GM12865 (cell line): ENCODE results near the gene TARP.
A peak's percentile ranks its signal among the peaks of the same experiment; 100 is the strongest.

Experiments
- DNase-seq: peaks from one replicate; pipeline ENCODE4 v3.0.0; 2010; ENCODE audit warnings: low read depth
- H3K4me3 ChIP-seq: 2 replicates; pipeline ENCODE4 v1.5.1; 2011; ENCODE audit warnings: mild to moderate bottlenecking, low read depth, low read length, control low read depth
- TF ChIP-seq, protein P1 (sequence below): IDR thresholded peaks from 2 replicates; pipeline ENCODE4 v1.5.1; 2011; ENCODE audit warnings: low read length, control low read depth, low read depth, inconsistent platforms; ENCODE audit not compliant: insufficient read depth; ENCODE audit errors: missing control alignments

The TARP gene

DNA sequence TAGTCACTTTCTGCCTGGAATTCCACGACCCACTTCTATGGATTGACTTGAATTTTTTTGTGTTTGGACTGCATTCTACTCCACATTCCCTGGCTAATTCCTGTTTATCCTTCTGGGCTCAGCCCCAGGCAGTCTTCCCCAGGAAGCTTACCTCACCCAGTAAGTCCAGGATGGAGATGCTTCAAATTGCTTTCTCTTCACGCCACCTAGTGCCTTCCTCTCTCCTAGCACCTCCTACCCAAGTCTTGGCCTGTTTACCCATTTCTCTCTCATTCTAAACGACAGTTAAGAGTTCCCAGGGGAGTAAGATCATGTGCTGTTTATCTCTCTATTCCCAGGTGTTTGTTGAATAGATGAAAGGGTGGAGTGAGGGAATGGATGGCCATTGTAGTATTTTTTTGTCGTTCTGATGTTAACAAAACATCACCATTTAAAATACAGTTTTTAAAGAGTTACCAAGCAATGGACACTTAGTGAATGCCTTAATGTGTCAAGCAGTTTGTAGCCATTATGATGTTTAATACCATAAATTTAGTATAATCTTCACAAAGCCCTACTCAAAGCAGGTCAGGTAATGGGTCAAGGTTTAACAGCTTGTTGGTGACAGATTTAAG, 45.5 kb upstream of the TARP start:
- DNase-seq: peak; percentile 78
- no peak overlapping the region for H3K4me3 ChIP-seq
- TF ChIP-seq, protein P1, sequence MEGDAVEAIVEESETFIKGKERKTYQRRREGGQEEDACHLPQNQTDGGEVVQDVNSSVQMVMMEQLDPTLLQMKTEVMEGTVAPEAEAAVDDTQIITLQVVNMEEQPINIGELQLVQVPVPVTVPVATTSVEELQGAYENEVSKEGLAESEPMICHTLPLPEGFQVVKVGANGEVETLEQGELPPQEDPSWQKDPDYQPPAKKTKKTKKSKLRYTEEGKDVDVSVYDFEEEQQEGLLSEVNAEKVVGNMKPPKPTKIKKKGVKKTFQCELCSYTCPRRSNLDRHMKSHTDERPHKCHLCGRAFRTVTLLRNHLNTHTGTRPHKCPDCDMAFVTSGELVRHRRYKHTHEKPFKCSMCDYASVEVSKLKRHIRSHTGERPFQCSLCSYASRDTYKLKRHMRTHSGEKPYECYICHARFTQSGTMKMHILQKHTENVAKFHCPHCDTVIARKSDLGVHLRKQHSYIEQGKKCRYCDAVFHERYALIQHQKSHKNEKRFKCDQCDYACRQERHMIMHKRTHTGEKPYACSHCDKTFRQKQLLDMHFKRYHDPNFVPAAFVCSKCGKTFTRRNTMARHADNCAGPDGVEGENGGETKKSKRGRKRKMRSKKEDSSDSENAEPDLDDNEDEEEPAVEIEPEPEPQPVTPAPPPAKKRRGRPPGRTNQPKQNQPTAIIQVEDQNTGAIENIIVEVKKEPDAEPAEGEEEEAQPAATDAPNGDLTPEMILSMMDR: peak; percentile 74

DNA sequence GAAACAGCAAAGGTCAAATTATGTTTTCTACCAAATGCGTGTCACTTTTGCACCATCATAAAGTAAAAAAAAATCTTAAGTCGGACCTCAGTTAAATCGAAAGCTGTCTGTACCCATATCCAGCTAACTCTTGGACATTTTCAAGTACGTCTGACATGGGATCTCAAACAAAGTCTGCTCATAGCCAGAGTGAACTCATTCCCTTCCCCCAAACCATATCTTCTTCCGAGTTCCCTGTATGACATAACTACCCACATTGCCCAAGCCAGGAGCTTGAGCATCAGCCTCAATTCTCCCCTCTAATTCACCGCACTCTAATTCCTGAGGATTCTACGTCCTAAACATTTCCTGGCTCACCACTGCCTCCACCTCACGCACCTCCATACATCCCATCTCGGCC, 44.8 kb upstream of the TARP start:
- no peak overlapping the region for H3K4me3 ChIP-seq

DNA sequence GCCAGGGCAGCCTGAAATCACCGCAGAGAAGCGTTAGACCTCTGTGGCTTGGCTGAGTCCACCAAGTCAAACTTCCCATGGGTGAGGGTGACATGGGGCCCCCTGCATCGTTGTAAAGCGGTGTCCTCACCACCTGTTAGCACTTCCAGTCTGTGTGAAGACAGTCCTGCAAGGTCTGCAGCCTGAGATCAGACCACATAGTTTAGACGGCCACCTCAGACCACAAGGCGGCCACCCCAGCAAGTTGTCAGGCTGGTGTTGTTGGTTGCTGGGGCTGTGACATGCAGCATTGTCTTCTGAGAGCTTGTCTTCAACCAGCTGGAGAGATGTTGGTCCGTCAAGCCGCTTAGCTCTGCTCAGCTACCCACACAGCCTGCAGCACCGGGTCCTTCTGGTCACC, 44.1 kb upstream of the TARP start:
- TF ChIP-seq, protein P1: no peak

More for the DNA sequence above, 44.8 kb upstream of the TARP start:
- TF ChIP-seq, protein P1: no peak
- no peak for DNase-seq

DNA sequence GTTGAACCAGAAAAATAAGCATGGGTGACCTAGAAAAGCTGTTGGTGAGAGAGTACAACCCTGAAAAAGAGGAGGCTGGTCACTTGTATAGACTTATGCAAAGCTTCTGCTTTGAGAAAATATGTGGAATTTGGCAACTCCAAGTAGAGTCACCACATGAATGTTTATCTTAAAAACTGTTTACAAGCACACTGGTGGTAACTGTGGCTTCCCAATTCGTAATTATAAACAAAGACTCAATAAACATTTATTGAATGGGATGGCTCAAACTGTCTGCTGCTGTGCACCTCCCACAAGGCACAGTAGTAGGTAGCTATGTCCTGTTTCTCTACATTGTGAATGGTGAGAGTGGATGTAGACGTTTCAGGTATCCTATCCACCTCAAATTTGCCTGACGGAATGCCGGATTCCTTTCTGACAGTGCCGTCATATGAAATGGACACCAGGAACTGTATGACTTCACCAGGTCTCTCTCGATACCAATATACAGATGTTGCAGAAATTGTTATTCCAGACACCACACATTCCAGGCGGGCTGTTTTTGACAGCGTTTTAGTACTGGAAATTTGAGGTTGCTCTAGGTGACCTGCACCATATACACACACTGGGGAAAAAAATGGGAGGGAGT, 43.4 kb upstream of the TARP start:
- DNase-seq: no peak
- H3K4me3 ChIP-seq: no peak overlapping the region
- TF ChIP-seq, protein P1: no peak

More for the DNA sequence above, 44.1 kb upstream of the TARP start:
- no peak overlapping the region for H3K4me3 ChIP-seq
- peak; percentile 60 for DNase-seq

DNA sequence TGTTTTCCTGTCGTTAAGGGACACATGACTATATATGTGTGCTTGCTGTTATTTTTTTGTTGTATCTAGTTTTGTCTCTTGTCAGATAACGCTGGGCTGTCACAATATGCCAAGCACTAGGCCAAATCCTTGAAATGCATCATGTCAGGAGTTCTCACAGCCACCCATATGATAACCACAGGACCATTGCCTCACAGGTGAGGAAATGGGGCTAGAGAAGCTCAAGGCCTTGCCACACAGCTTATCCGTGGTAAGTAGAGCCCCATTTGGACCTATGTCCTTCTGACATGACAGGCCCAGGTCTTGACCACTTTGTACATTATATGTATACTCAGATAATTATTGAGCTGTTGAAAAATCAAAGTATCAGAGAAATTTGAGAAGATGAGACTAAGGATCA, 42.0 kb upstream of the TARP start:
- H3K4me3 ChIP-seq: no peak overlapping the region
- TF ChIP-seq, protein P1: no peak
- no peak for DNase-seq

DNA sequence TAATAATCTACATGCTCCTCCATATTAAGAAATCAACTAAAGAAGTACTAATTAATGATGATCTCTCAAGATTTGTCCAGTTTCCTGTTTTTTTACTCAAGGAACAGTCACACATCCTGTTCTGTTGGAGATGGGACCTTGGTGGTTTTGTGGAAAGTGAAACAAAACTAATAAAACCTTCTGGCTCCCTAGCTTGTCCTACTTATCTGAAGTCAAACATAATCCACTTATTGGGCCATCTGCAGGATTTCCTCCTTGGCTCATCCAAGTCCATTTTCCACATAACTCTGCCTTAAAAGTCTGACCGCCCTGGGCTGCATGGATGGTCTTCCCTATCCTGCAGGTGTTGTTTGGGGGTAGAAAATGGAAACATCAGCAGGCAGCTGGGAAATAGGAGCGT, 39.4 kb upstream of the TARP start:
- TF ChIP-seq, protein P1: no peak
- no peak for DNase-seq
- H3K4me3 ChIP-seq: no peak overlapping the region
